Stimulated activated CD8-positive, alpha-beta memory T cell treated with anti-CD3 and anti-CD28 coated beads, Interleukin-12 subunit alpha, Interleukin-12 subunit beta, amount 100 ng/mL, for 24 hours (primary cell): ENCODE results near the gene PC.

Experiments used
- DNase-seq: peaks from one replicate; pipeline ENCODE4 v3.0.0-alpha.2; 2020; ENCODE audit errors: extremely low read depth

PC gene

DNA sequence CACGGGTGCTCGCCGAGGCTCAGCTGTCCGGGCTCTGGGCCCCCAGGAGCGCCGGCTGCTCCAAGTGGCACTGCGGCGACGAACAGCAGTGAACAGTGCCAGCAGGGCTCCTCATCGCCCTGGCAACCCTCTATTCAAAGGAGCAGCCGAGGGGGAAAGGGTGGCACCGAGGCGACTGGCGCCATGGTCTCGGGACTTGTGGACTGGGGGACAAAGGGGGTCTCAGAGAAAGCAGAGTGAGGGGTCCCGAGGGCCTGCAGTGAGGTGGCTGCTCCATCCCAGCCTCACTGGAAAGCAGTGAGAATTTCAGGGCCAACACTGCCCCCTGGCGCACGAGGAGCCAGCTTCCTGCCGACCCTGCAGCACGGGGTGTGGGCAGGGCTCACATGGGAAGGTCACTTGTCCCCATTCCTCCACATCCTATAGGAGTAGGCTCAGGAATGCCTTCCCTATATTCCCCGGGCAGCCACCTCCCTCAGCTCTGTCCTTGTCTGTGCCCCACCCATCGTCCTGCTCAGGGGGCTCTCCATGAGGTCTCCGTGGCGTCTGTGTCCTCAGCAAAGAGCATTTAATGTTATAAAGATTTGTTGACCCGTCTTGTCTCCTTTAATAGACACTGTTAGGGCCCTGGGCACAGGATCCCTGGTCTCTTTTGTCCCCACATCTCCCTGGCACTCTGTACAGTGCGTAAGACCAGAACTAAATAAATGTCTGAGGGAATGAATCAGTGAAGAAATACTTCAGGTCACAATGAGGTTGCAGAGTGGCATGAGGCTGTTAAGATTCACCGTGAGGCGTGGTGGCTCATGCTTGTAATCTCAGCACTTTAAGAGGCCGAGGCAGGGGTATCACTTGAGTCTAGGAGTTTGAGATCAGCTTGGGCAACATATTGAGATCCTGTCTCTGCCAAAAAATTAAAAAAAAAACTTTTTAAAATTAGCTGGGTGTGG, 74.9 kb downstream of the PC start:
- DNase-seq = peak; percentile 25

GRCh38 chr11:66882561-66883015, 75.6 kb downstream of the PC start:
- no peak for DNase-seq

DNA sequence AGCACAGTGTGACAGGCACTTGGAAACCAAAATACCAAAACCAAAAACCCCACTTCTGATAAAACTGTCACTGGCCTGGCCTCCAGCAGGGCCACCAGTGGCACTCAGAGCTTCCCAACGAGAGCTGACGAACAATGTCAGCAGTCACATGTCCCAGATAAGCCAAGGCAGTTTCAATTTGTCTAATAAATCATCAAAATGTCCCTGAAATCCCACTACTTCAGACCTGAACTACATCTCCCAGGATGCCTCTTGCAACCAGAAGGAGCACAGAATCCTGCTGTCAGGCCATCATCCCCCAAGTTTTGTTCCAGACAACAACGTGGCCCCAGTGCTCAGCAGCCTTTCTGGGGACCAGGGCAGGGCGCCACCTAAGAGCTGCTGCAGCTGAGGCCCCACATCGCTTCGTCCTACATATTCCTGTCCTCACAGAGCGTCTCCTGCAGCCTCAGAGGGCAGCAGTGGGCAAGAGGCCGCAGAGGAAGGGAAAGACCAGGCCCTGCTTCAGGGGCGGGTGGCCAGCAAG, 76.2 kb downstream of the PC start:
- no peak for DNase-seq

GRCh38 chr11:66881451-66881835, 76.7 kb downstream of the PC start:
- no peak for DNase-seq

DNA sequence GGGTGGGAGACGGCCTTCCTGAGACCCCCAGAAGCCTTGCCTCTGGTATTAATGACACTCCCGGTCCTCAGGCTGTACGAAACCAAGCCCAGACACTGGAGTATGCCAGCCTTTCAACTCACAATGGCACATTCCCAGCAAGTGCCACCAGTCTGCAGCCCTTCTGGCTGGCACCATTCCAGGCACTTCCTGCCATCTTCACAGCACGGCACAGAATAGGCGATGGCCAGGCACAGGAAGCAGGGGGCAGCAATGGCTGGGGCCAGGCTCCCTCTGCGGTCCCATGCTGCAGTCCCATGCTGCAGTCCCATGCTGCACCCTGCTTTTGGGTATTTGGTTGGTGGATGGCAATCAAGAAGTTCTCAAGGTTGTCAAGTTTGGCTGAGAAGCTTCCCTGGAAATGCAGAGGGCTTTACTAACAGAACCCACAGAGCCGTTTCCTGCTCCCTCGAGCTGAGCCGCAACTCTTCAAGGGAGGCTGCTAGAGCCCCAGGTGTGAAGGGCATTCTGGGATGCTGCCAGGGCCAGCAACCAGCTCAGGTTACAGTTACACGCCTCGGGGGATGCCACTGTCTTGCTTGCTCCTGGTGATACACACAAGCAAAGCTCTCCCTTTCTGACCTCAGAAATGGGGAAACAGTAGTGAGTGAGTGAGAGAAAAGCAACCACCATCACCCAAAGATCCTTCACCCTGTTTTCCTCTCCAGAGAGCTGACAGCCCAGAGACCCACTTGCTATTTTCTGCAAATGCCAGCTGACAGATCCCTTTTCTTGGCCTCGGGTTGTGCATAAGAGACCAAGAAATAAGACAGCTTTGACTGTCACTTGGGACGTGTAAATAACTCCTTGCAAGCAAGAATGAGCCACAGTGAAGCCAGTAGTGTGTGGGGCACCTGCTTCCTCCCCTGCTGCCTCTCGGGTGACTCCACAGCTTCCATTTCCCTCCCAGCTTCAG, 77.4 kb downstream of the PC start:
- DNase-seq = no peak

DNA sequence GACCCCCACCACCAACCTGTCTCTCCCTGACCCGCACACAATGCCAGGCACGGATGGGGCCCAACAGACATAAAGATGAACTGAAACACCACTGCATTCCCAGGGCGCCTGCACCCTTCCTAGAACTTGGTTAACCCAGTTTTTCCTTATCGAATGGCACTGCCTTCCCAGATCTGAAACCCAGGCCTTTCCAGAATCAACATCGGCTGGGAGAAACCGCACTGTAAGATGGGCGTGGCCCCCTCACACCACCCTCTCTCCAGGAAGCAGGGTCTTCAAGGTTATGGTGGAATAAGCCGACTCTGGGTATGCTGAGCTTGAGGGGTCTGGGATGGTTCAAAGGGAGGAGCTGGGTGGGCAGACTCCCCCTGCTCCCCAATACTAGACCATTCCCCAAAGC, 78.2 kb downstream of the PC start:
- no peak for DNase-seq

DNA sequence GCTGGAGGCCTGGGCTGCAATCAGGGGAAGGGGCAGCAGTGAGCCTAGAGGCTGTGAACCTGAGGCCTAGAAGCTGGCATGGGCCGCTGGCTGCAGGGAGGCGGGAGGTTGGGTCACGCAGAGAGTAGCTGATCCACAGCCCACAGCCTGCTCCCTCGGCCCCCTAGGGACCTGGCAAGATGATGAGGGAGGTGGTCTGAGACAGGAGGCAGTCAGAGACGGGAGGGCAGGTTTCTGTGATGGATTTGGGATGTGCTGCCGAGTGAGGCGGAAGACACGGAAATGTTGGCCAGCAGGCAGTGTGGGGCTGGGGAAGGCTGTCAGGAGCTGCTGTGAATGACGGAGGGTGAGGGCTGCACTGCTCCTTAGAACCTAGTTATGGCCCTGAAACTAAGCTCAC, 78.6 kb downstream of the PC start:
- DNase-seq = no peak

DNA sequence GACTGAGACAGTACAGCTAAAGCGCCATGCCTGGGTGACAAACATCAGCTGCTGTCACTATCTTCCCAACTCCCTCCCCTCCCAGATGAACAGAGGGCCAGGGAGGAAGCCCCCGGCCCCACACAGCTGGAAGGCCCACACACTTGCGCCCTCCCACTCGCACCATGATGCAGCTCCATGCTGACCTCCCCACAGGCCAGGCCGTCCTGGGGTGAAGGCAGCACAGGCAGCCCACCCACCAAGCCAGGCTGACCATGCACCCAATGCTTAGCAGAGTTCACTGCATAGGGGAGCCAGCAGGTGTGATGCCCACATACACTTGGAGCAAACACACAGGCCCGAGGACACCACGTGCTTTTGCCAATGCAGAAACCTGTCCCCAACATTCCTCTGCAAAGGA, 79.2 kb downstream of the PC start:
- DNase-seq = no peak

DNA sequence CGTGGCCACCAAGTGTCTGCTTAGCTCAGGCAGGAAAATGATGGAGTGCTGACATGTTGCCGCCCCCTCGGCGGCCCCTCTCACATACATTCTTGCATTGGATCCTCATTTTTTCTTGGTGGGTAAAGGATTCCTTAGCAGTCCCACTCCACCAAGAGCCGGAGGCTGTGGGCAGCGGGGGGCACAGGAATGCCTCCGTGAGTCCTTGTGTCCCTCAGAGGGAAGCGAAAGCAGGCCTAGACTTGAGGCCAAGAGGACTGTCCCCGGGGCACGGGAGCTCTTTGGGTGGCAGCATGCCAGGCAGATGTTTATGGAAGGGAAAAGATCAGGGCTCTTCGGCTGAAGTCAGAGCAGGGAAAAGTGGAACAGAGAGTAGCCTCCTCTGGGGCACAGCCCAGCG, 79.7 kb downstream of the PC start:
- DNase-seq = no peak

DNA sequence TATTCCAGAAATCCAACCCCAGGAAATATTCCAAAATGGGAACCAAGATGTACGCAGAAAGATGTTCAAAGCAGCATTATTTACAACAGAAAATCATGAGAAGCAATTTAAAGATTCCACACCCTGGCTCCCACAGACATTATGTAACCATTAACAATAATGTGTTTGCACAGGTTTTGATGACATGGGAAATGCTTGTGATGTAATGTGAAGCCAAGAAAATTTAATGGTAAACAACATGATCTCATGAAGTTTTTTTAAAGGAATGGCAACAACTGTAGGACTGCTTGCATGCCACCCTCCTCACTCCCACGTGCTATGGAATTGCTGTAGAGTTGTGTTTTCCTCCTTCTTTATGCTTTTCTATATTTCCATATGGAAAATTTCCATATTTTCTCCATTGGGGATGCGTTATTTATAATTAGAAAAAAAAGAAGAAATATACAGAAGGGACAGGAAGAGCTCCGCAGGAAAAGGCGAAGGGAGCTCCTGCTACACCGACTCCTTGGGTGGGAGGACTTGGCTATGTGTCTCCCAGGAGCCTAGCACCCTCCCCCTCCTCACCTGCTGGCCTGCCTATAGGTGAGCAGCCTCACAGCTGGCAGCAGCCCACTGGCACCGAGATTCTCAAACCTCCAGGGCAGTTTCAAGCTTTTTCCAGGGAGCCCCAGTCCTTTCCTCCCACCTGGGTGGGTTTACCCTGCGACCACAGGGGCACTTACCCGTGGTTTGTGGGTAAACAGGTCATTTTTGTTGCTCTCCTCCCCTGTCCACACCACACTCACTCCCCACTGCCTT, 80.4 kb downstream of the PC start:
- DNase-seq = no peak

GRCh38 chr11:66875378-66875777, 82.8 kb downstream of the PC start:
- no peak for DNase-seq

DNA sequence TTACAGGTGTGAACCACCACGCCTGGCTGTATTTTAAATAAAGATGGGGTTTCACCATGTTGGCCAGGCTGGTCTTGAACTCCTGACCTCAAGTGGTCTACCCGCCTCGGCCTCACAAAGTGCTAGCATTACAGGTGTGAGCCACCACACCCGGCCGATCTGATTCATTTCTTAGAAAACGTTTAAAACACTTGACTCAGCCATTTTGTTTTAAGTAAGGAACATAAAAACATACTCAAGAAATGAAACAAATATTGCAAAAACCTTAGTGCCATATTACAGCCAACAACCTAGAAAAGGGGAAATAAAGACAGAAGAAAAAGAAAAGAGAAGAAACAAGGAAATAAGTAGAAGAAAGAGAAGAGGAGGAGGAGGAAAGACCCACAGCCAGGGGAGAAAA, 84.0 kb downstream of the PC start:
- DNase-seq = no peak

DNA sequence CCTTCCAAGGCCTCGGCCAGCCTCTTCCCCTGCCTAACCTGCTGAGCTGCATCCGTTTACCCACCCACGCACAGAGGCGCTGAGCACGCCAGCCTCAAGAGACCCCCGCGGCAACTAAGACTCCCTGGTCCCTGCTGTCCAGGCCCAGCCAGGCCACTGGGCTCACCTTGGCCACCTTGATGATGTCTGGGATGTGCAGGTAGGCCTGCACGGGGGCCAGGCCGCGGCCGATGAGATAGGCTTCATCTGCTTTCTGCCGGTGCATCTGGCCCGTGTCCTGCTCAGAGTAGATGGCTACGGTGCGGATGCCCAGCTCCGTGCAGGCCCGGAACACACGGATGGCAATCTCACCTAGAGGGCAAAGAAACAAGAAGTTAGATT, 86.7 kb downstream of the PC start:
- DNase-seq = no peak

- DNase-seq = no peak
Measured at GRCh38 chr11:66870616-66871520, 87.3 kb downstream of the PC start.

DNA sequence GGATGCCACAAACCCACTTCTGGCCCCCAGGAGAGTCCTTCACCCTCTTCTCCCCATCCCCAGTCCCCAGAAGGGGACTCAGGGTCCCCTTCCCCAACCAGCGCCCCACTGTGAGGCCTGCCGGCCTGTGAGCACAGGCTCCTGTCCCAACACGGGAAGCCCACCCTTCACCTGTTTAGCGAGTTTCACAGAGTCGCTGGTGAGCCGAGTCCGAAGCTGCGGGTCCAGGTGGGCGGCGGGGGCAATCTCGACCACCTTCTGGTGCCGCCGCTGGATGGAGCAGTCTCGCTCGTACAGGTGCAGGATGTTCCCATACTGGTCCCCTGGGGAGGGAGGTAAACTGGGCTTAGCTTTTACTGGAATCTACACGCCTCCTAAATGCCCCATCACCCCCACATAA, 88.1 kb downstream of the PC start:
- DNase-seq = no peak

DNA sequence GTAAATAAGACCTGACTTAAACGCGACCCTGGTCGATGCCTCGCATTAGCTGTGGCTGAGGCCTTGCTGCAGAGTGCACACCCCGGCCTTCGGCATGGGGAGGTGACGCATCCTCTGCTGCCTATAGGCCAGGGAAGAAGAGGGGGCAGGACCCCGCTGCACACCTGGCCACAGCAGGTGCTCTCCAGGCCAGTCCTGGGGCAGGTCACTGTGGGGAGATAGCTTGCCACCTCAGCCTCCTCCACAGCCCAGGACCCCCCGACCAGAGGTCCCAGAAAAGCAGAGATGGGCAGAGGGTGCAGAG, 88.7 kb downstream of the PC start:
- DNase-seq = no peak

DNA sequence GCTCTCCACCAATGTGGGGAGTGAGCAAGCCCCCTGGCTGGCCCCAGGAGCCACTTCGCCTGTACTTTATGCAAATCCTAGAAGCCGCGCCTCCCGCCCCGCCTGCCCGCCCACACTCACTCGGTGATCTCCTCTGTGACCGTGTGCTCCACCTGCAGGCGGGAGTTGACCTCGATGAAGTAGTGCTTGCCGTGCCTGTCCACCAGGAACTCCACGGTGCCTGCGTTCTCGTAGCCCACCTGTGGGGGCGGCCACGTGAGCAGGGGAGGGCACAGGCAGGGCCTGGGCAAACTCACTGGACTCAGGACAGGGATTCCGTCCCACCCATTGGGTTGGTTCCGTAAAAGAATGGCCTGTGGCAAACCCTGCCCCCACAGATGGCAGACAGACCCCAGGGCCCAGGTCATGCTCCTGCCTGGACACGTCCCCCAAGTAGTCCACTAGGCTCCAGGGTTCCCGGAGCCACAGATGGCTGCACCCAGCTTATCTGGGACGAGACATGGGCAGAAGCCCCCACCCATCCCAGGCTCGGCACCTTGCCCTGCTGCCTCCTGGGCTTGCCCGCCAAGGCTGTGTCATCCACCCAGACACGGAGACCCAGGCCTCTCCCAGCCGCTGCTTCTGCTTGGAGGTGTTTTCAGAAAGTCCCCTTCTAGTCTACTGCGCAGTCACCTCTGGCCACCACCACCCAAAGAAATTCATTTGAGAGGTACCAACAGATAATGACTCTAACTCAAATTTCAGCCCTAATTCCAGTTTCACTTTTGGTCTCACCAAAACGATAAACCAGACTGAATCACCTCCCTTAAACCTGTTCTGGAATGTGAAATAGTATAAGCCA, 89.2 kb downstream of the PC start:
- peak; percentile 49 for DNase-seq

DNA sequence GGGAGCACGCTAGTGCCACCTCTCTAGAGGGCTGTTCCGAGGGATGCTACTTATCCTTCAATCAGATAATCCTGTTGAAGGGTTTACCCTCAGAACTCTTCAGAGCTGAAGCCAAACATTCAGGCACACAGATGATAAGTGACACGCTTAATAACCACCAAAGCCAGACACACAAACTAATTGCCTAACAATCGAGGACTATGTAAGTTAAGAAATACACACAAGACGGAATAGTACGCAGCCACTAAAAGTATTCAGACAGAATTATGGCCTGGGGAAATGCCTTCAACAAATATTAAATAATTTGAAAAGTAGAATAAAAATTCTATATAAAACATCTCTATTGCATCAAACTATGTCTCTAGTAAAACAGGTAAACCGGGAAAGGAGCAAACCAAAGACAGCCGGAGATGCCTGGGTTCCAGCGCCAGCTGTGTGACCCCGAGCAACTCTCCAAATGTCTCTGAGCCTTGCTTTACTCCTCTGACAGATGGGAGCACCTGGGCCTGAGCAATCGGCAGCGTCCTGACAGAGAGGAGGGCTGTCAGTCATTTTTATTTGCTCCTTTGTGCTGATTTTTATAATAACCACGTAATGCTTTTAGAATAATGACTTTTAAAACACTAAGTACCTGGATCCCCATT, 90.0 kb downstream of the PC start:
- DNase-seq = no peak

- no peak for DNase-seq
Measured at GRCh38 chr11:66867425-66868040, 90.7 kb downstream of the PC start.
